Coronary artery (tissue), 2 donors: ENCODE results near the gene ANO2.
"Not testable (repeated sequence)": the region's sequence is repeated elsewhere in the genome, so short reads cannot be mapped to it uniquely, and the experiment has no call there.

Source experiments
- DNase-seq: peaks from one replicate; pipeline ENCODE4 v3.0.0-alpha.2; 2017; ENCODE audit warnings: low spot score
- H3K27ac ChIP-seq, 2 donors: fragments of 200-600 bp; sonication (generic); one replicate each; pipeline ENCODE4 v1.5.1; 2016 to 2019
- H3K4me3 ChIP-seq: fragments of 200-600 bp; sonication (generic); 2 replicates; pipeline ENCODE4 v1.5.1; 2016; ENCODE audit warnings: mild to moderate bottlenecking, moderate library complexity
- CTCF ChIP-seq: fragments of 200-600 bp; sonication (generic); IDR thresholded peaks from one replicate; pipeline ENCODE4 v1.5.1; 2019; ENCODE audit warnings: antibody characterized with exemption

The ANO2 gene

DNA sequence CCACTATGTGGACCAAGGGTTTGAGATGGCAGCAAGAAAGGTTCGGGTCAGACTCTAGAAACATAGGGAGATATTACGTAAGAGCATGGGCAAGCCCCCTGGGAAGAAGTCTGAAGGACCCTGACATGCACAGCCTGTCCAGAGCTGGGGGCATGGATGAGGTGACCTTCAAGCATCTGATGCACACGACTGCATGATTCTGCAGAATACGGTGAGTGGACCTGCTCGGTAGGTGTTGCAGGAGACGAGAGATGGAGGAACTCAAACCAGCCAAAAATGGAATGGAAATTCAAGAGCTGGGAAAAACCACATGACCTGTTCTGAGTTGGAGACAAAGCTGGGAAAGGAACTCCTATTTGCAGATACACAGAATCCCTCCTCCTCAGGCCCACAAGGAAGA, 43.6 kb downstream of the ANO2 start:
- H3K27ac ChIP-seq: no peak overlapping the region
- no peak for DNase-seq
- H3K4me3 ChIP-seq: no peak overlapping the region
- no peak for TF ChIP-seq CTCF

GRCh38 chr12:5900533-5901205, 44.4 kb downstream of the ANO2 start:
- Histone ChIP-seq H3K27ac (no peak overlapping the region), H3K4me3 (no peak overlapping the region)
- DNase-seq: no peak
- TF ChIP-seq CTCF: no peak

DNA sequence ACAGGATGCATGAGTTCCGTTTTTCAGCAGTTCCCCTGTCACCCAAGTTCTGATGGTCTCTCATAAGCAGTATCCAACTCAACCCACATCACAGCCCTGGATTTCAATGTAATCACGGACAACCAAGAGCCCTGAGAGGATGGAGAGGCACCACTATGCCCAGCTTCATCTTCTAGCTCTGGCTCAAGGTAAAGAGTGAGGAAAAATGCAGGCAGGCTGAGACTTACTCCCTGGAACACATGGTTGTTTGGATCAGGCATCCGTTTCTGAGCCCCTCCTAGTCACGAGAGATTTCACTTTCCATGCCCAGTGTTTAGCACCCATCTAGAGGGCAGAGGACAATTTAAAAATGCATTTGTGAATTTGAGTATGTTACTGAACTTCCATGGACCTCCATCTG, 45.0 kb downstream of the ANO2 start:
- Histone ChIP-seq H3K4me3 (no peak overlapping the region), H3K27ac (no peak overlapping the region)
- TF ChIP-seq CTCF: no peak
- DNase-seq: no peak

GRCh38 chr12:5899675-5900074, 45.4 kb downstream of the ANO2 start:
- Histone ChIP-seq H3K27ac (no peak overlapping the region), H3K4me3 (no peak overlapping the region)
- TF ChIP-seq CTCF: no peak
- DNase-seq: no peak

GRCh38 chr12:5898874-5899273, 46.2 kb downstream of the ANO2 start:
- Histone ChIP-seq H3K4me3 (no peak overlapping the region), H3K27ac (no peak overlapping the region)
- TF ChIP-seq CTCF: no peak
- DNase-seq: no peak

- Histone ChIP-seq H3K27ac (no peak overlapping the region), H3K4me3 (no peak overlapping the region)
- DNase-seq: no peak
- no peak for TF ChIP-seq CTCF
These were observed 55.5 kb downstream of the ANO2 start for GRCh38 chr12:5889381-5890047.

DNA sequence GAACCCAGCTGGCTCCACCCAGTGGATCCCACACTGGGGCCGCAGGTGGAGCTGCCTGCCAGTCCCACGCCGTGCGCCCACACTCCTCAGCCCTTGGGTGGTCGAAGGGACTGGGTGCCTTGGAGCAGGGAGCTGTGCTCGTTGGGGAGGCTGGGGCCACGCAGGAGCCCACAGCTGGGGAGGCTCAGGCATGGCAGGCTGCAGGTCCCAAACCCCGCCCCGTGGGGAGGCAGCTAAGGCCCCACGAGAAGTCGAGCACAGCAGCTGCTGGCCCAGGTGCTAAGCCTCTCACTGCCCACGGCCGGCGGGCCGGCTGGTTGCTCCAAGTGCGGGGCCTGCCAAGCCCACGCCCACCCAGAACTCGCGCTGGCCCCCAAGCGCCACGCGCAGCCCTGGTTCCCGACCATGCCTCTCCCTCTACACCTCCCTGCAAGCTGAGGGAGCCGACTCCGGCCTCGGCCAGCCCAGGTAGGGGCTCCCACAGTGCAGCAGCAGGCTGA, 56.2 kb downstream of the ANO2 start:
- Histone ChIP-seq H3K27ac (no peak overlapping the region), H3K4me3 (no peak overlapping the region)
- no peak for TF ChIP-seq CTCF
- no peak for DNase-seq

DNA sequence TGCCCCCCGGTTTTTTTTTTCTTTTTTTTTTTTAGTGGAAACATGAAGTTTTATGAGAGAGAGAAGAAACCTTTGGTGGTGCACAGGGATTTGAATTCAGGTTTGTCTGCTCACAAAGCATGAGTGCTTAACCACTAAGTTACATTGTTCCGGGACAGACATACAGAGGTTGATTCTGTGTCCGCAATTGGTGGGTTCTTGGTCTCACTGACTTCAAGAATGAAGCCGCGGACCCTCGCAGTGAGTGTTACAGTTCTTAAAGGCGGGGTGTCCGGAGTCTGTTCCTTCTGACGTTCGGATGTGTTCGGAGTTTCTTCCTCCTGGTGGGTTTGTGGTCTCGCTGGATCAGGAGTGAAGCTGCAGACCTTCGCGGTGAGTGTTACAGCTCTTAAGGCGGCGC, 57.2 kb downstream of the ANO2 start:
- H3K27ac ChIP-seq, DNase-seq, H3K4me3 ChIP-seq: not testable (repeated sequence)
